ENCODE results near the gene RER1.

RER1 gene

GRCh38 chr1:2350501-2350900 lies 41.1 kb upstream of the RER1 start:
- no peak for TF ChIP-seq CTCF (IDR thresholded peaks at IDR 0.05)
- DNase-seq (ENCODE audit: low spot score), result no peak
- Histone ChIP-seq H3K4me3 (no peak overlapping the region), H3K27ac (no peak overlapping the region)

GRCh38 chr1:2350911-2351655 lies 40.6 kb upstream of the RER1 start:
- no peak overlapping the region for H3K4me3 ChIP-seq
- no peak for DNase-seq (ENCODE audit: low spot score)
- no peak for TF ChIP-seq CTCF (IDR thresholded peaks at IDR 0.05)
- H3K27ac ChIP-seq, result no peak overlapping the region

- H3K4me3 ChIP-seq, result no peak overlapping the region
- DNase-seq (ENCODE audit: low spot score), result no peak
- H3K27ac ChIP-seq, result no peak overlapping the region
- TF ChIP-seq CTCF (IDR thresholded peaks at IDR 0.05), result no peak
Measured at GRCh38 chr1:2351723-2352122, 39.9 kb upstream of the RER1 start.

GRCh38 chr1:2352341-2352896 lies 39.2 kb upstream of the RER1 start:
- TF ChIP-seq CTCF (IDR thresholded peaks at IDR 0.05), result no peak
- DNase-seq (ENCODE audit: low spot score), result no peak
- Histone ChIP-seq H3K27ac (peak overlapping the region; percentile 59 to 71), H3K4me3 (no peak overlapping the region)

GRCh38 chr1:2352897-2353550 lies 38.6 kb upstream of the RER1 start:
- TF ChIP-seq CTCF (IDR thresholded peaks at IDR 0.05), result no peak
- no peak for DNase-seq (ENCODE audit: low spot score)
- peak overlapping the region; percentile 59 to 71 for H3K27ac ChIP-seq
- no peak overlapping the region for H3K4me3 ChIP-seq

GRCh38 chr1:2353551-2354438 lies 37.8 kb upstream of the RER1 start:
- DNase-seq (ENCODE audit: low spot score), result no peak
- no peak for TF ChIP-seq CTCF (IDR thresholded peaks at IDR 0.05)
- Histone ChIP-seq H3K4me3 (no peak overlapping the region), H3K27ac (peak overlapping the region; percentile 59 to 71)
